ENCODE results near the gene GLYR1. TPM values are rescaled to one million over a fixed set of nuclear protein-coding genes. Genes with fewer than 3 reads are reported as not detected.

GLYR1 gene
- total RNA-seq, 4 donors from 2014 or later, result 81.8 to 111 (median 98.8) TPM

DNA sequence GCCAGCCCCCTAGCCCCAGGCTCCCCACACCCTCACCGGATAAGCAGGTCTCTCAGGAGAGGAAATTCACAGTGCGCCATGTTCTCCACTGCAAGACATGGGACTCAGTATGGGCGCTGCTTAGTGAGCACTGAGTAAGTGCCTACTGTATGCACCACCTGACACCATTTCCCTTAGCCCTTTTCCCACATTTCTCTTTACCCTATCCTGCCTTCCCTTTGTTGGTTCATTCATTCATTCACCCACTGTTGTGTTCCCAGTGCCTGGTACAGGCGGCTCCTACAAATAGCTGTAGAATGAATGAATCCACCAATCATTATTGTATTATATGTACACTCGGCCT lies 69.1 kb downstream of the GLYR1 start:
- TF ChIP-seq POLR2AphosphoS5 (IDR thresholded peaks at IDR 0.05) (no peak), POLR2A (IDR thresholded peaks at IDR 0.05; ENCODE audit: low read depth) (no peak), EP300 (IDR thresholded peaks at IDR 0.05) (no peak)
- TF ChIP-seq, protein P1, sequence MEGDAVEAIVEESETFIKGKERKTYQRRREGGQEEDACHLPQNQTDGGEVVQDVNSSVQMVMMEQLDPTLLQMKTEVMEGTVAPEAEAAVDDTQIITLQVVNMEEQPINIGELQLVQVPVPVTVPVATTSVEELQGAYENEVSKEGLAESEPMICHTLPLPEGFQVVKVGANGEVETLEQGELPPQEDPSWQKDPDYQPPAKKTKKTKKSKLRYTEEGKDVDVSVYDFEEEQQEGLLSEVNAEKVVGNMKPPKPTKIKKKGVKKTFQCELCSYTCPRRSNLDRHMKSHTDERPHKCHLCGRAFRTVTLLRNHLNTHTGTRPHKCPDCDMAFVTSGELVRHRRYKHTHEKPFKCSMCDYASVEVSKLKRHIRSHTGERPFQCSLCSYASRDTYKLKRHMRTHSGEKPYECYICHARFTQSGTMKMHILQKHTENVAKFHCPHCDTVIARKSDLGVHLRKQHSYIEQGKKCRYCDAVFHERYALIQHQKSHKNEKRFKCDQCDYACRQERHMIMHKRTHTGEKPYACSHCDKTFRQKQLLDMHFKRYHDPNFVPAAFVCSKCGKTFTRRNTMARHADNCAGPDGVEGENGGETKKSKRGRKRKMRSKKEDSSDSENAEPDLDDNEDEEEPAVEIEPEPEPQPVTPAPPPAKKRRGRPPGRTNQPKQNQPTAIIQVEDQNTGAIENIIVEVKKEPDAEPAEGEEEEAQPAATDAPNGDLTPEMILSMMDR (IDR thresholded peaks at IDR 0.05), result no peak
- Histone ChIP-seq H3K4me1 (no peaks in the 10 kb centered on the region), H3K36me3 (no peaks in the 10 kb centered on the region), H3K27me3 (peaks cover 0 to 4% (median 0%) of the 10 kb centered on the region in 4 donors), H3K27ac (replicated peaks in 1 of 4) (no peak overlapping the region), H3K4me3 (no peak overlapping the region), H3K9me3 (no peaks in the 10 kb centered on the region)
- 89% methylated on average over 5 of the region's 5 CpGs for WGBS
- intact Hi-C loops (cut with DNase I), result no loop called here
- DNase-seq (ENCODE audit: extremely low spot score), result no peak

GRCh38 chr16:4777339-4778049 lies 69.6 kb downstream of the GLYR1 start:
- Histone ChIP-seq H3K4me3 (no peak overlapping the region), H3K27me3 (peaks cover 0 to 4% (median 0%) of the 10 kb centered on the region in 4 donors), H3K9me3 (no peaks in the 10 kb centered on the region), H3K27ac (replicated peaks in 1 of 4) (no peak overlapping the region), H3K36me3 (no peaks in the 10 kb centered on the region), H3K4me1 (no peaks in the 10 kb centered on the region)
- intact Hi-C loops (cut with DNase I), result no loop called here
- TF ChIP-seq POLR2A (IDR thresholded peaks at IDR 0.05; ENCODE audit: low read depth) (no peak), POLR2AphosphoS5 (IDR thresholded peaks at IDR 0.05) (no peak), EP300 (IDR thresholded peaks at IDR 0.05) (no peak)
- TF ChIP-seq, protein P1 (IDR thresholded peaks at IDR 0.05), result no peak
- WGBS, result 75% methylated on average over 4 of the region's 17 CpGs
- no peak for DNase-seq (ENCODE audit: extremely low spot score)

DNA sequence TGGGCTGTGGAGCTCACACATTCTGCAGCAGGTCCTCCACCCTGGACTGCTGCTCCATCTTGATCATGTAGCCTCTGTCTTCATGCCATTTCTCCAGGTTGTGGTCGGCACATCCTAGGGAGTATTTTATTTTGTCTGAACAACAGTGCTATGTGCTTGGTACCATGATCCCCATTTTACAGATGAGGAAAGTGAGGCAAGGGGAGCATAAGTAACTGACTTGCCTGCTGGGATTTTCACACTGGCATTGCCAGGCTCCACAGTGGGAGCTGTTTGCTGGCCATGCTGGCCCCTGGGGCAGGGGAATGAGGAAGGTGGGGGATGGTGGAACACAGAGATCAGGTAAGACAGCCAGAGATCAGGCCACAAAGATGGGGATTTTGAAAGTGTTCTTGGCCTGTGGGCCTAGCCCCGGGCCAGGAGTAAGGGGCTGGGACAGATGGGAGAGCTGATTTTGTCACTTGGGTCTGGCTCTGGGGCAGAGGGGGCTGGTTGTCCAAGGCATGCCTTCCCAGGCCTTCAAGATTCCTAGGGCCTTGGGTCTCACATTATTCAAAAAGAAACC lies 70.9 kb downstream of the GLYR1 start:
- 90% methylated on average over 2 of the region's 2 CpGs for WGBS
- TF ChIP-seq POLR2A (IDR thresholded peaks at IDR 0.05; ENCODE audit: low read depth), result no peak
- TF ChIP-seq, protein P1 (IDR thresholded peaks at IDR 0.05), result no peak
- no peak for TF ChIP-seq EP300 (IDR thresholded peaks at IDR 0.05)
- TF ChIP-seq POLR2AphosphoS5 (IDR thresholded peaks at IDR 0.05), result no peak
- H3K4me1 ChIP-seq, result no peaks in the 10 kb centered on the region
- H3K27me3 ChIP-seq, result peaks cover 0 to 4% (median 0%) of the 10 kb centered on the region in 4 donors
- no peaks in the 10 kb centered on the region for H3K9me3 ChIP-seq
- H3K4me3 ChIP-seq, result no peak overlapping the region
- no peaks in the 10 kb centered on the region for H3K36me3 ChIP-seq
- no peak overlapping the region for H3K27ac ChIP-seq (replicated peaks in 1 of 4)
- intact Hi-C loops (cut with DNase I), result no loop called here
- no peak for DNase-seq (ENCODE audit: extremely low spot score)

GRCh38 chr16:4775005-4775404 lies 72.1 kb downstream of the GLYR1 start:
- Histone ChIP-seq H3K27me3 (peaks cover 0 to 4% (median 0%) of the 10 kb centered on the region in 4 donors), H3K4me1 (no peaks in the 10 kb centered on the region), H3K36me3 (no peaks in the 10 kb centered on the region), H3K4me3 (no peak overlapping the region), H3K27ac (replicated peaks in 1 of 4) (no peak overlapping the region), H3K9me3 (no peaks in the 10 kb centered on the region)
- WGBS, result 86% methylated on average over 5 of the region's 13 CpGs
- DNase-seq (ENCODE audit: extremely low spot score), result no peak
- TF ChIP-seq EP300 (IDR thresholded peaks at IDR 0.05) (no peak), POLR2A (IDR thresholded peaks at IDR 0.05; ENCODE audit: low read depth) (no peak), POLR2AphosphoS5 (IDR thresholded peaks at IDR 0.05) (no peak)
- TF ChIP-seq, protein P1 (IDR thresholded peaks at IDR 0.05), result no peak
- intact Hi-C loops (cut with DNase I), result no loop called here

Measured in esophagus muscularis mucosa (tissue), 4 donors.